Gastroesophageal sphincter (tissue), 4 donors: ENCODE measurements around the gene STT3A. TPM values are rescaled to one million over a fixed set of nuclear protein-coding genes. Genes with fewer than 3 reads are reported as not detected.
"Not testable (repeated sequence)": the region's sequence is repeated elsewhere in the genome, so short reads cannot be mapped to it uniquely, and the experiment has no call there.

Experiments
- ATAC-seq: fragments of 150-250 bp; one replicate; pipeline ENCODE4 v1.9.1; 2016; ENCODE audit warnings: mild to moderate bottlenecking, moderate library complexity
- H3K27ac ChIP-seq, 4 donors: fragments of 200-600 bp; sonication (generic) in 3 of 4; 1 replicate in 3 of 4; 2 replicates in 1 of 4; pipeline ENCODE4 v1.5.1; 2016 to 2019
- H3K27me3 ChIP-seq: fragments of 200-600 bp; sonication (generic); one replicate; pipeline ENCODE4 v1.5.1; 2019
- H3K36me3 ChIP-seq, 2 donors: fragments of 200-600 bp; sonication (generic); one replicate each; pipeline ENCODE4 v1.5.1; 2019; ENCODE audit warnings: control low read depth in 1 of 2
- H3K4me1 ChIP-seq, 3 donors: fragments of 200-600 bp; sonication (generic); 1 replicate in 2 of 3; 2 replicates in 1 of 3; pipeline ENCODE4 v1.5.1; 2016 to 2019; ENCODE audit warnings: control low read depth in 2 of 3
- H3K4me3 ChIP-seq, 2 donors: fragments of 200-600 bp; sonication (generic); one replicate each; pipeline ENCODE4 v1.5.1; 2019; ENCODE audit warnings: mild to moderate bottlenecking in 1 of 2, moderate library complexity in 1 of 2
- H3K9me3 ChIP-seq, 3 donors: fragments of 200-600 bp; sonication (generic); one replicate each; pipeline ENCODE4 v1.5.1; 2017 to 2019; ENCODE audit warnings: control low read depth in 2 of 3
- CTCF ChIP-seq, 4 experiments: fragments of 200-600 bp in 2 of 4; fragments of 450-650 bp in 2 of 4; sonication (generic) in 1 of 4; IDR thresholded peaks; one replicate each; pipeline ENCODE4 v1.5.1; 2017 to 2019; ENCODE audit warnings: antibody characterized with exemption in 4 of 4, mild to moderate bottlenecking in 2 of 4, moderate library complexity in 2 of 4
- EP300 ChIP-seq: sonication (generic); formaldehyde crosslinking; IDR thresholded peaks from one replicate; pipeline ENCODE4 v1.6.1; 2017; ENCODE audit warnings: antibody characterized with exemption, mild to moderate bottlenecking
- POLR2A ChIP-seq, 2 donors: fragments of 450-650 bp; IDR thresholded peaks; one replicate each; pipeline ENCODE4 v1.6.1; 2017; ENCODE audit warnings: antibody characterized with exemption in 2 of 2, mild to moderate bottlenecking in 2 of 2, moderate library complexity in 1 of 2
- POLR2AphosphoS5 ChIP-seq: sonication (generic); formaldehyde crosslinking; IDR thresholded peaks from one replicate; pipeline ENCODE4 v1.6.1; 2017; ENCODE audit warnings: antibody characterized with exemption
- WGBS, 2 donors: methylation state at CpG; one replicate each; pipeline ENCODE4 v1.1.5; 2018; ENCODE audit warnings: low coverage in 1 of 2; 5-methylcytosine and 5-hydroxymethylcytosine counted together
- total RNA-seq, 4 donors: library from RNA; depleted of rRNA; stranded (reverse); fragments of >200 nt; gene quantifications; one replicate each; pipeline ENCODE4 v1.1.0, GENCODE V29; 2016

The STT3A gene
- total RNA-seq, 4 donors from 2014 or later: 58.2 to 71.4 (median 60.9) TPM

- TF ChIP-seq CTCF (IDR thresholded peaks at IDR 0.05) (no peak), POLR2AphosphoS5 (no peak), POLR2A (IDR thresholded peaks at IDR 0.05) (no peak), EP300 (no peak)
- Histone ChIP-seq H3K36me3 (peaks cover 0 to 31% of the 10 kb centered on the region in 2 donors), H3K9me3 (no peaks in the 10 kb centered on the region), H3K27ac (no peak overlapping the region), H3K27me3 (no peaks in the 10 kb centered on the region), H3K4me3 (no peak overlapping the region), H3K4me1 (peaks cover 0 to 30% (median 10%) of the 10 kb centered on the region in 3 donors)
- no peak for ATAC-seq
- WGBS, 2 donors: 74 to 75% methylated on average over 2 of the region's 2 CpGs
These were observed 21.7 kb upstream of the STT3A start for GRCh38 chr11:125570952-125571351.

GRCh38 chr11:125572916-125573315 is 19.7 kb upstream of the STT3A start:
- ATAC-seq: no peak
- Histone ChIP-seq H3K4me1 (peaks cover 0 to 30% (median 10%) of the 10 kb centered on the region in 3 donors), H3K4me3 (no peak overlapping the region), H3K36me3 (peaks cover 0 to 51% of the 10 kb centered on the region in 2 donors), H3K27ac (no peak overlapping the region), H3K27me3 (no peaks in the 10 kb centered on the region), H3K9me3 (no peaks in the 10 kb centered on the region)
- WGBS, 2 donors: 63 to 65% methylated on average over 5 of the region's 5 CpGs
- no peak for TF ChIP-seq EP300
- no peak for TF ChIP-seq CTCF (IDR thresholded peaks at IDR 0.05)
- no peak for TF ChIP-seq POLR2AphosphoS5
- TF ChIP-seq POLR2A (IDR thresholded peaks at IDR 0.05): no peak

GRCh38 chr11:125577181-125577580 is 15.5 kb upstream of the STT3A start:
- H3K4me3 ChIP-seq, H3K27ac ChIP-seq, ATAC-seq, H3K27me3 ChIP-seq, H3K9me3 ChIP-seq, H3K4me1 ChIP-seq: not testable (repeated sequence)
- WGBS, 2 donors: 92 to 95% methylated on average over 11 to 14 of the region's 14 CpGs
- peaks cover 0 to 94% of the 10 kb centered on the region in 2 donors for H3K36me3 ChIP-seq

- WGBS, 2 donors: 94% methylated on average over 2 of the region's 2 CpGs
- no peaks in the 10 kb centered on the region for H3K27me3 ChIP-seq
- no peak overlapping the region for H3K4me3 ChIP-seq
- peaks cover 0 to 100% of the 10 kb centered on the region in 2 donors for H3K36me3 ChIP-seq
- no peaks in the 10 kb centered on the region for H3K4me1 ChIP-seq
- ATAC-seq: no peak
- H3K27ac ChIP-seq: no peak overlapping the region
- no peak for TF ChIP-seq EP300
- no peak for TF ChIP-seq CTCF (IDR thresholded peaks at IDR 0.05)
- no peak for TF ChIP-seq POLR2A (IDR thresholded peaks at IDR 0.05)
- no peak for TF ChIP-seq POLR2AphosphoS5
- no peaks in the 10 kb centered on the region for H3K9me3 ChIP-seq
These were observed 13.9 kb upstream of the STT3A start for GRCh38 chr11:125578783-125579182.

GRCh38 chr11:125579811-125580210 is 12.8 kb upstream of the STT3A start:
- H3K36me3 ChIP-seq: peaks cover 0 to 100% of the 10 kb centered on the region in 2 donors
- no peak overlapping the region for H3K27ac ChIP-seq
- 93 to 97% methylated on average over 3 to 5 of the region's 5 CpGs for WGBS, 2 donors
- H3K9me3 ChIP-seq: no peaks in the 10 kb centered on the region
- no peaks in the 10 kb centered on the region for H3K4me1 ChIP-seq
- no peak for TF ChIP-seq POLR2A (IDR thresholded peaks at IDR 0.05)
- TF ChIP-seq EP300: no peak
- TF ChIP-seq CTCF (IDR thresholded peaks at IDR 0.05): no peak
- TF ChIP-seq POLR2AphosphoS5: no peak
- no peak overlapping the region for H3K4me3 ChIP-seq
- no peaks in the 10 kb centered on the region for H3K27me3 ChIP-seq
- ATAC-seq: no peak
